ENCODE data around the gene B4GAT1. TPM values are rescaled to one million over a fixed set of nuclear protein-coding genes. Genes with fewer than 3 reads are reported as not detected.
"Not testable (repeated sequence)": the region's sequence is repeated elsewhere in the genome, so short reads cannot be mapped to it uniquely, and the experiment has no call there.

Gene B4GAT1
- total RNA-seq, 1 donor from 2014 or later: 28.7 TPM

DNA sequence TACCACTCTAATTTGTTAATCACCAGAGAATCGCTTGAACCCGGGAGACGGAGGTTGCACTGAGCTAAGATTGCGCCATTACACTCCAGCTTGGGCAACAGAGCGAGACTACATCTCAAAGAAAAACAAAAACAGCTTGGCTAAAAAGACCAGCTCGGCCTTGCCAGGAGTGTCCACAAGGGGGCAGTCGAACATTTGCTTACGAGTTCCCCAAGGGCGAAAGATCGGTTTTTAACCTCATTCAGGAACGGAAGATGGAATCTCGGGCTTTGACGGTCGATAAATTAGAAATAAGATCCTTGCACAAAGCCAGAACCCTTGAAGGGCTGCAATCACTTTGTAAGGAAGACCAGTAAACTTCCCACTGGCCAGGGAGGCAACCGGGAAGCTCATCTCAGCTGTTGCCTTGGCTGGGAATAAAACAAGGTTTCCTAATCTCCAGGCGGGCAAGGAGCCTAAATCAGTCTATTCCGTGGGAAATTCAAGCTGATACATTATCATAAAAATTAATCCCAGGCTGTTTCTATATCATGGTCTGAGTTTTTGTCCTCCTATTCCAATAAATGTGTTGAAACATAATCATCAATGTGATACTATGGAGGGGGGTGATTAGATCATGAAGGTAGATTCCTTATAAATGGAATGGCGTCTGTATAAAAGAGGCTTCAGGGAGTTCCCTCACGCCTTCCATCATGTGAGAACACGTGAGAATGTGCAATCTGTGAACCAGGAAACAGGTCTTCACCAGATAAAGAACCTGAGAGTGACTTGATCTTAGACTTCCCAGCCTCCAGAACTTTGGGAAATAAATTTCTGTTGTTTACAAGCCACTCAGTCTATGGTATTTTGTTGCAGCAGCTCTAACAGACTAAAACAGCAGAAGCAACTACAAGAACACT lies 39.0 kb upstream of the B4GAT1 start:
- peaks cover 17% of the 10 kb centered on the region for H3K27me3 Mint-ChIP-seq
- no peaks in the 10 kb centered on the region for H3K36me3 Mint-ChIP-seq (ENCODE audit: insufficient read depth)
- peaks cover 3% of the 10 kb centered on the region for H3K4me1 Mint-ChIP-seq (ENCODE audit: low read depth)
- DNase-seq (ENCODE audit: low spot score, unreplicated experiment): peak; percentile 73
- H3K9me3 Mint-ChIP-seq (ENCODE audit: low read depth): no peaks in the 10 kb centered on the region
- peak overlapping the region; percentile 55 for H3K4me3 Mint-ChIP-seq (ENCODE audit: low read depth)
- H3K27ac Mint-ChIP-seq: no peak overlapping the region
- TF ChIP-seq, protein P1, sequence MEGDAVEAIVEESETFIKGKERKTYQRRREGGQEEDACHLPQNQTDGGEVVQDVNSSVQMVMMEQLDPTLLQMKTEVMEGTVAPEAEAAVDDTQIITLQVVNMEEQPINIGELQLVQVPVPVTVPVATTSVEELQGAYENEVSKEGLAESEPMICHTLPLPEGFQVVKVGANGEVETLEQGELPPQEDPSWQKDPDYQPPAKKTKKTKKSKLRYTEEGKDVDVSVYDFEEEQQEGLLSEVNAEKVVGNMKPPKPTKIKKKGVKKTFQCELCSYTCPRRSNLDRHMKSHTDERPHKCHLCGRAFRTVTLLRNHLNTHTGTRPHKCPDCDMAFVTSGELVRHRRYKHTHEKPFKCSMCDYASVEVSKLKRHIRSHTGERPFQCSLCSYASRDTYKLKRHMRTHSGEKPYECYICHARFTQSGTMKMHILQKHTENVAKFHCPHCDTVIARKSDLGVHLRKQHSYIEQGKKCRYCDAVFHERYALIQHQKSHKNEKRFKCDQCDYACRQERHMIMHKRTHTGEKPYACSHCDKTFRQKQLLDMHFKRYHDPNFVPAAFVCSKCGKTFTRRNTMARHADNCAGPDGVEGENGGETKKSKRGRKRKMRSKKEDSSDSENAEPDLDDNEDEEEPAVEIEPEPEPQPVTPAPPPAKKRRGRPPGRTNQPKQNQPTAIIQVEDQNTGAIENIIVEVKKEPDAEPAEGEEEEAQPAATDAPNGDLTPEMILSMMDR (IDR thresholded peaks at IDR 0.05; ENCODE audit: unreplicated experiment): peak; percentile 96

DNA sequence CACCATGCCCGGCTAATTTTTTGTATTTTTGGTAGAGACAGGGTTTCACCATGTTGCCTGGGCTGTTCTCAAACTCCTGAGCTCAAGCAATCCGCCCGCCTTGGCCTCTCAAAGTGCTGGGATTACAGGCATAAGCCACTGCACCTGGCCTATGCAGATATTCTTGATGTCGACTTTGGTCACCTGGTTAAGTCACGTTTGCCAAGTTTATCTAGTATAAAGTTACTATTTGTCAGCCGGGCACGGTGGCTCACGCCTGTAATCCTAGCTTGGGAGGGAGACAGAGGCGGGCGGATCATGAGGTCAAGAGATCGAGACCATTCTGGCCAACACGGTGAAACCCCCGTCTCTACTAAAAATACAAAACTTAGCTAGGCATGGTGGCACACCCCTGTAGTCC lies 36.9 kb upstream of the B4GAT1 start:
- not testable (repeated sequence) for DNase-seq (ENCODE audit: low spot score, unreplicated experiment); H3K9me3 Mint-ChIP-seq (ENCODE audit: low read depth); H3K36me3 Mint-ChIP-seq (ENCODE audit: insufficient read depth); H3K4me3 Mint-ChIP-seq (ENCODE audit: low read depth); H3K27me3 Mint-ChIP-seq; H3K27ac Mint-ChIP-seq; H3K4me1 Mint-ChIP-seq (ENCODE audit: low read depth)

- not testable (repeated sequence) for DNase-seq (ENCODE audit: low spot score, unreplicated experiment); H3K9me3 Mint-ChIP-seq (ENCODE audit: low read depth); H3K27me3 Mint-ChIP-seq; H3K4me3 Mint-ChIP-seq (ENCODE audit: low read depth); H3K4me1 Mint-ChIP-seq (ENCODE audit: low read depth); H3K36me3 Mint-ChIP-seq (ENCODE audit: insufficient read depth); H3K27ac Mint-ChIP-seq
Observed at GRCh38 chr11:66380264-66380663, 32.8 kb upstream of the B4GAT1 start.

DNA sequence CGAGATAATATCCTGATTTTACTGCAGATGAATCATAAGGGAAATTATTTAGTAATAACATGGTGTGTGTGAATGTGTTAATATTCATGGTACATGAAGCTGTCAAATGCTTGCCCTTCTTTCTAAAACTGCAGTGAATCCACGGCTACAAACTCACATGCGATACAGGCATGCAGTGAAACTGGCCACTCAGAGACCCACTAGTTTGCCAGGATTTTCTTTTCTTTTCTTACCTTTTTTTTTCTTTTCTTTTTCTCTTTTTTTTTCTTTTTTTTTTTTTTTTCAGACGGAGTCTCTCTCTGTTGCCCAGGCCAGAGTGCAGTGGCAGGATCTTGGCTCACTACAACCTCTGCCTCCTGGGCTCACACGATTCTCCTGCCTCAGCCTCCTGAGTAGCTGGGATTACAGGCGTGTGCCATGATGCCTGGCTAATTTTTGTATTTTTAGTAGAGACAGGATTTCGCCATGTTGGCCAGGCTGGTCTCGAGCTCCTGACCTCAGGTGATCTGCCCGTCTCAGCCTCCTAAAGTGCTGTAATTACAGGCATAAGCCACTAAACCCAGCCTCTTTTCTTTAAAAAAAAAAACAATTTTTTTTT lies 26.4 kb upstream of the B4GAT1 start:
- not testable (repeated sequence) for H3K36me3 Mint-ChIP-seq (ENCODE audit: insufficient read depth); H3K27me3 Mint-ChIP-seq; H3K27ac Mint-ChIP-seq; DNase-seq (ENCODE audit: low spot score, unreplicated experiment); H3K4me3 Mint-ChIP-seq (ENCODE audit: low read depth); H3K9me3 Mint-ChIP-seq (ENCODE audit: low read depth)
- H3K4me1 Mint-ChIP-seq (ENCODE audit: low read depth): peaks cover 13% of the 10 kb centered on the region

GRCh38 chr11:66373265-66373664 lies 25.8 kb upstream of the B4GAT1 start:
- peak overlapping the region; percentile 19 for H3K27ac Mint-ChIP-seq
- H3K9me3 Mint-ChIP-seq (ENCODE audit: low read depth): no peaks in the 10 kb centered on the region
- H3K27me3 Mint-ChIP-seq: peaks cover 6% of the 10 kb centered on the region
- H3K36me3 Mint-ChIP-seq (ENCODE audit: insufficient read depth): peaks cover 5% of the 10 kb centered on the region
- no peak for DNase-seq (ENCODE audit: low spot score, unreplicated experiment)
- peaks cover 13% of the 10 kb centered on the region for H3K4me1 Mint-ChIP-seq (ENCODE audit: low read depth)
- no peak overlapping the region for H3K4me3 Mint-ChIP-seq (ENCODE audit: low read depth)
- TF ChIP-seq, protein P1 (IDR thresholded peaks at IDR 0.05; ENCODE audit: unreplicated experiment): no peak

DNA sequence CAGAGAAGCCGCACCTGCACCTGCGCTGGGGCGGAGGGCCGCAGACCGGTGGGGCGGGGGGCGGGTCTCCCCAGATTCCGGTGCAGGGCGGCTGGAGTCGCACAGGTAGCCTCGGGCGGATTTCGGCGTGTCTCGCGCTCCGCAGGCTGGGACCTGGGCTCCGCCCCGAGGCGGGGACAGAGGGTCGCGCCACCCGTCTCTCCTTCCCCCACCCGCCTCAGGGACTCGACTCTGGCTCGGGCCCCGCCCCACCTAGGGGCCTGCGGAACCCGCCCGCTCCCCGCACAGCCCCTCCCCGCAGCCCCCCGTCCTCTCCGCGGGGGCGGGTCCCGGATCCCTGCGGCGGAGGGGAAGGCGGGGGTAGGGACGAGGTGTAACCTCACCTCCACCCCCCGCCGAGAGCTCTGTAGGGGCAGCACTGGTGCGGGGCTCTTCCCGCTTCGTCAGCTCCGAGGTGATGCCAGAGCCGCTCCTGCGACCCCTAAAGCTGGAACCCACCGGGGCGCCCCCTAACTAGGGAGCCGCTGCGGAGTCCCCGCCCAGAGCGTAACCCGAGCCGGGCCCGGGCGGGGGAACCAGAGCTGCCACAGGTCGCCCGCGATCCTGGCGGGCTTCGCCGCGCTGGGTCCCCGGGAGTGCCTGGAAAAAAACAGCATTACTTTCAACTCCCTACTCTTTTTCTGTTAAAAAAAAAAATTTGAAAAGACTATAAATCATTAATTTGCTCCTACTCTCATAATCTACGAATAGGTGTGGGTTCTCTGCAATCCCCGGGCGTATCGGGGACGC lies 24.4 kb upstream of the B4GAT1 start, which contains the start of gene SLC29A2:
SLC29A2 (minus strand) TSS at position 134 of the 789 bp plus-strand sequence. CDS start 169 bp downstream, outside the sequence.
- H3K9me3 Mint-ChIP-seq (ENCODE audit: low read depth): no peaks in the 10 kb centered on the region
- H3K27ac Mint-ChIP-seq: peak within 1 kb of the TSS; percentile 96
- DNase-seq (ENCODE audit: low spot score, unreplicated experiment): peak; percentile 90
- H3K4me1 Mint-ChIP-seq (ENCODE audit: low read depth): peaks cover 13% of the 10 kb centered on the region
- H3K27me3 Mint-ChIP-seq: peaks cover 3% of the 10 kb centered on the region
- H3K4me3 Mint-ChIP-seq (ENCODE audit: low read depth): peak within 1 kb of the TSS; percentile 90
- H3K36me3 Mint-ChIP-seq (ENCODE audit: insufficient read depth): peaks cover 9% of the 10 kb centered on the region
- TF ChIP-seq, protein P1 (IDR thresholded peaks at IDR 0.05; ENCODE audit: unreplicated experiment): no peak
